H9 (cell line): ENCODE results near the gene ZNF3. TPM values are rescaled to one million over a fixed set of nuclear protein-coding genes. Genes with fewer than 3 reads are reported as not detected.

Experiments used
- DNase-seq: peaks from one replicate; pipeline ENCODE4 v3.0.0-alpha.2; 2017
- H2AFZ ChIP-seq: one replicate; pipeline ENCODE4 v1.6.1; 2013; ENCODE audit warnings: mild to moderate bottlenecking, low read length, control low read depth, moderate library complexity
- H2AK5ac ChIP-seq: 2 replicates; pipeline ENCODE4 v1.6.1; 2013; ENCODE audit warnings: low read length, control low read depth, mixed read lengths; ENCODE audit not compliant: insufficient read length
- H2BK120ac ChIP-seq: one replicate; pipeline ENCODE4 v1.6.1; 2013; ENCODE audit warnings: low read depth, mild to moderate bottlenecking, low read length, control low read depth, inconsistent platforms; ENCODE audit not compliant: poor library complexity, severe bottlenecking
- H2BK12ac ChIP-seq: 2 replicates; pipeline ENCODE4 v1.6.1; 2013; ENCODE audit warnings: low read length, control low read depth, mixed read lengths, low read depth; ENCODE audit not compliant: insufficient read length
- H2BK15ac ChIP-seq: 2 replicates; pipeline ENCODE4 v1.6.1; 2013; ENCODE audit warnings: low read depth, low read length, control low read depth
- H2BK20ac ChIP-seq: one replicate; pipeline ENCODE4 v1.6.1; 2013; ENCODE audit warnings: low read depth, mild to moderate bottlenecking, low read length, control low read depth, inconsistent platforms; ENCODE audit not compliant: poor library complexity, severe bottlenecking
- H2BK5ac ChIP-seq: 2 replicates; pipeline ENCODE4 v1.6.1; 2013; ENCODE audit warnings: low read length, control low read depth, mixed read lengths; ENCODE audit not compliant: insufficient read length
- H3K14ac ChIP-seq: 2 replicates; pipeline ENCODE4 v1.6.1; 2013; ENCODE audit warnings: low read length, control low read depth; ENCODE audit not compliant: insufficient read depth
- H3K18ac ChIP-seq: 2 replicates; pipeline ENCODE4 v1.6.1; 2013; ENCODE audit warnings: low read depth, mild to moderate bottlenecking, mixed read lengths, low read length, control low read depth; ENCODE audit not compliant: insufficient read length
- H3K23ac ChIP-seq: 2 replicates; pipeline ENCODE4 v1.6.1; 2013; ENCODE audit warnings: low read length, control low read depth, mixed read lengths, low read depth; ENCODE audit not compliant: insufficient read length
- H3K23me2 ChIP-seq: 2 replicates; pipeline ENCODE4 v1.6.1; 2013; ENCODE audit warnings: low read depth, mild to moderate bottlenecking, mixed read lengths, low read length, control low read depth; ENCODE audit not compliant: insufficient read length, poor library complexity, severe bottlenecking
- H3K27ac ChIP-seq: 2 replicates; pipeline ENCODE4 v1.5.1; 2013; ENCODE audit warnings: low read length, control low read depth, mixed read lengths, low read depth; ENCODE audit not compliant: insufficient read length
- H3K27me3 ChIP-seq: 2 replicates; pipeline ENCODE4 v1.6.1; 2013; ENCODE audit warnings: low read length, control low read depth, inconsistent platforms; ENCODE audit not compliant: insufficient read depth
- H3K4ac ChIP-seq: 2 replicates; pipeline ENCODE4 v1.6.1; 2013; ENCODE audit warnings: low read depth, mild to moderate bottlenecking, control low read depth, inconsistent platforms, low read length, moderate library complexity
- H3K4me1 ChIP-seq: 2 replicates; pipeline ENCODE4 v1.6.1; 2013; ENCODE audit warnings: low read length, control low read depth, inconsistent platforms; ENCODE audit not compliant: insufficient read depth
- H3K4me2 ChIP-seq: 2 replicates; pipeline ENCODE4 v1.6.1; 2013; ENCODE audit warnings: low read length, control low read depth, mixed read lengths; ENCODE audit not compliant: insufficient read length, insufficient read depth
- H3K56ac ChIP-seq: 2 replicates; pipeline ENCODE4 v1.6.1; 2013; ENCODE audit warnings: low read depth, mild to moderate bottlenecking, mixed read lengths, low read length, control low read depth; ENCODE audit not compliant: insufficient read length
- H3K79me1 ChIP-seq: 2 replicates; pipeline ENCODE4 v1.6.1; 2013; ENCODE audit warnings: low read depth, mild to moderate bottlenecking, moderate library complexity, low read length, control low read depth, inconsistent platforms; ENCODE audit not compliant: insufficient read depth, poor library complexity, severe bottlenecking
- H3K79me2 ChIP-seq: 2 replicates; pipeline ENCODE4 v1.6.1; 2013; ENCODE audit warnings: low read length, control low read depth, inconsistent platforms; ENCODE audit not compliant: insufficient read depth
- H3K9ac ChIP-seq: 2 replicates; pipeline ENCODE4 v1.6.1; 2013; ENCODE audit warnings: low read length, control low read depth, mixed read lengths; ENCODE audit not compliant: insufficient read length; ENCODE audit errors: extremely low read depth
- H3K9me3 ChIP-seq: one replicate; pipeline ENCODE4 v1.6.1; 2013; ENCODE audit warnings: low read depth, low read length, inconsistent platforms; ENCODE audit not compliant: control insufficient read depth
- H3T11ph ChIP-seq: one replicate; pipeline ENCODE4 v1.6.1; 2013; ENCODE audit warnings: mild to moderate bottlenecking, low read length, control low read depth, inconsistent platforms
- H4K20me1 ChIP-seq: one replicate; pipeline ENCODE4 v1.6.1; 2013; ENCODE audit not compliant: control insufficient read depth, insufficient read length, insufficient read depth
- H4K5ac ChIP-seq: 2 replicates; pipeline ENCODE4 v1.6.1; 2013; ENCODE audit warnings: low read depth, mild to moderate bottlenecking, mixed read lengths, low read length, control low read depth; ENCODE audit not compliant: insufficient read length
- H4K8ac ChIP-seq: replicated peaks from 2 replicates; pipeline ENCODE4 v1.6.1; 2013; ENCODE audit warnings: low read length, control low read depth, mixed read lengths, low read depth; ENCODE audit not compliant: insufficient read length
- H4K91ac ChIP-seq: 2 replicates; pipeline ENCODE4 v1.6.1; 2013; ENCODE audit warnings: low read depth, mild to moderate bottlenecking, moderate library complexity, mixed read lengths, low read length, control low read depth; ENCODE audit not compliant: insufficient read length
- H3K27ac Mint-ChIP-seq, 3 experiments: 2 replicates in 2 of 3; 3 replicates in 1 of 3; pipeline ENCODE4 v1.8.0; 2020 to 2021; ENCODE audit warnings: mixed read lengths in 3 of 3, mild to moderate bottlenecking in 1 of 3, moderate library complexity in 1 of 3
- H3K27me3 Mint-ChIP-seq: 2 replicates; pipeline ENCODE4 v1.8.0; 2021; ENCODE audit warnings: low read depth, mild to moderate bottlenecking, moderate library complexity, mixed read lengths
- H3K36me3 Mint-ChIP-seq, 3 experiments: 2 replicates in 2 of 3; 3 replicates in 1 of 3; pipeline ENCODE4 v1.8.0; 2020 to 2021; ENCODE audit warnings: low read depth in 3 of 3, mixed read lengths in 3 of 3; ENCODE audit not compliant: insufficient read depth in 1 of 3
- H3K4me1 Mint-ChIP-seq, 2 experiments: 2 replicates each; pipeline ENCODE4 v1.8.0; 2020; ENCODE audit warnings: mixed read lengths in 2 of 2
- H3K4me3 Mint-ChIP-seq, 2 experiments: 2 replicates in 1 of 2; 3 replicates in 1 of 2; pipeline ENCODE4 v1.8.0; 2020 to 2021; ENCODE audit warnings: mild to moderate bottlenecking in 2 of 2, mixed read lengths in 2 of 2, moderate library complexity in 1 of 2
- H3K9me3 Mint-ChIP-seq, 2 experiments: 2 replicates in 1 of 2; 3 replicates in 1 of 2; pipeline ENCODE4 v1.8.0; 2020; ENCODE audit warnings: mild to moderate bottlenecking in 2 of 2, mixed read lengths in 2 of 2, moderate library complexity in 1 of 2
- CTCF ChIP-seq: fragments of 200-600 bp; sonication (generic); conservative IDR thresholded peaks from 3 replicates; pipeline ENCODE4 v1.8.0; 2021; ENCODE audit warnings: antibody characterized with exemption, mild to moderate bottlenecking
- WGBS: extraction: QIAGEN DNeasy Blood & Tissue Kit; methylation state at CpG from one replicate; pipeline ENCODE4 v1.1.7; 2013; ENCODE audit warnings: missing lambda C conversion rate, low lambda C conversion rate, mixed read lengths; ENCODE audit not compliant: insufficient read length; ENCODE audit errors: extremely low coverage; 5-methylcytosine and 5-hydroxymethylcytosine counted together
- total RNA-seq: library from RNA; stranded (reverse); gene quantifications from 2 replicates; pipeline ENCODE4 v1.2.1, GENCODE V29; 2021

Gene ZNF3
- total RNA-seq, 1 experiment from 2014 or later: 60.4 TPM

- WGBS: no CpG with 5 or more reads among the region's 6 CpGs
- no peak overlapping the region for H3K9ac ChIP-seq
Observed at GRCh38 chr7:100035876-100036275, 45.6 kb downstream of the ZNF3 start.

More at GRCh38 chr7:100035876-100036275, 45.6 kb downstream of the ZNF3 start:
- no peak overlapping the region for H2BK20ac ChIP-seq
- no peak overlapping the region for H2BK120ac ChIP-seq
- H3K27ac ChIP-seq: no peak overlapping the region
- Mint-ChIP-seq H3K4me1 (peaks cover 4 to 10% of the 10 kb centered on the region in 2 experiments; a peak in 3 of 4 replicates), H3K4me3 (no peak overlapping the region), H3K9me3 (no peaks in the 10 kb centered on the region), H3K27me3 (no peaks in the 10 kb centered on the region), H3K27ac (no peak overlapping the region), H3K36me3 (peaks cover 44 to 70% (median 64%) of the 10 kb centered on the region in 3 experiments)
- H3K79me1 ChIP-seq: no peaks in the 10 kb centered on the region
- H2AK5ac ChIP-seq: no peak overlapping the region
- no peak overlapping the region for H2BK12ac ChIP-seq
- no peak overlapping the region for H3K56ac ChIP-seq
- no peak for DNase-seq
- H4K5ac ChIP-seq: no peak overlapping the region
- no peak for TF ChIP-seq CTCF
- no peak overlapping the region for H3K18ac ChIP-seq
- H3K14ac ChIP-seq: no peak overlapping the region
- H2BK15ac ChIP-seq: no peak overlapping the region
- H3K23me2 ChIP-seq: no peaks in the 10 kb centered on the region
- H4K91ac ChIP-seq: no peak overlapping the region
- no peak overlapping the region for H2AFZ ChIP-seq
- no peaks in the 10 kb centered on the region for H3K79me2 ChIP-seq
- H3K23ac ChIP-seq: no peak overlapping the region
- no peaks in the 10 kb centered on the region for H3K4me1 ChIP-seq
- no peaks in the 10 kb centered on the region for H4K20me1 ChIP-seq
- no peak overlapping the region for H3K4ac ChIP-seq
- no peak overlapping the region for H3T11ph ChIP-seq
- H4K8ac ChIP-seq: no peak overlapping the region
- no peaks in the 10 kb centered on the region for H3K9me3 ChIP-seq
- H3K27me3 ChIP-seq: no peaks in the 10 kb centered on the region
- H3K4me2 ChIP-seq: no peak overlapping the region
- no peak overlapping the region for H2BK5ac ChIP-seq
